ENCODE measurements around the gene ANXA2.
"Not testable (repeated sequence)": the region's sequence is repeated elsewhere in the genome, so short reads cannot be mapped to it uniquely, and the experiment has no call there.

The ANXA2 gene

DNA sequence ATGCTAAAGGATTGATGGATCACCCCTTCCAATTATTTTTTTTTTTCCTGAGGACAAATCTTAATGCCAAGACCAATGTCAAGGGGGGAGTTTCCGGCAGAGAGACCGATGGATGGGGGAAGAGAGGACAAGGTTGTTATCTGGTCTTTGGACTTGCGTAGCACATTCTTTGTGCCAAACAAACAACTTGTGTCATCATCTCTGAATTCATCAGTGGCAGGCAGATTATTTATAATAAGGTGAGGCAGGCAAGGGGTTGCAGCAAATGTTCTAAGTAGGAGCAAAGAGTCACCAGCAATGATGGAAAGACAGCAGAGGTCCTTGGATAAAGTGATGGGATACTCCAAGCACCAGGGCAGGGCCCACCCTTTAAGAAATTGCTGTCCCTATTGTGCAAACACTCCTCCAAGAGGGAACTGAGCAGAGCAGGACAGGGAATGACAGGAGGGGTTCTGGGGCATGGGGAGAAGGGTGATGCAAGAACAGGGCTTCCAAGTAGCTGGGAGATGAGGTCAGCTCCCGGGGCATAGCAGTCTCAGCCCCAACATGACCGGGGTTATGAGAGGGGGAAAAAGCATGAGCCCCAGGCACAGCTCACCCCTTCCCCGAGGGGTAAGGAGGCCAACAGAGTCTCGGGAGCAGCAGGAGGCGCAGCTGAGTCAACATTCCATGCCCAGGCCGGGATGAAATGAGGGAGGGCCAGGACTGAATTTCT lies 57.4 kb downstream of the ANXA2 start:
- no peak for DNase-seq (ENCODE audit: low read depth)

DNA sequence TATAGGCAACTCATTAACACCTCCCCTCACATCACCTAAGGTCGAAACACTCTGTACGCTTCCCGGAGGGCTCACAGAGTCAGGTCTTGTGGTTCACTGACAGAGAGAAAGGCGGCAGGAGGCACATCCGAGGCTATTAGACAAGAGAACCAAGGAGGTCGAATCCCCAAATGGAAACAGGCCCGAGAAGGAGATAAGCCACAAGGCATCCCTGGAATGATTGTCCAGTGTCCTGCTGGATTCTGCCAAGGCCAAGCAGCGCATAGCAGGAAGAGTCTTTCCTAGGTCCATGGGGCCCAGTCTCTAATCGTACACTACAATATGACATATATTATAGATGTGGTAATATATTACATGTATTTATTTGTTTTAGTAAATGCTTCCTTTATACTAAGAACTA lies 58.5 kb downstream of the ANXA2 start:
- no peak for DNase-seq (ENCODE audit: low read depth)

DNA sequence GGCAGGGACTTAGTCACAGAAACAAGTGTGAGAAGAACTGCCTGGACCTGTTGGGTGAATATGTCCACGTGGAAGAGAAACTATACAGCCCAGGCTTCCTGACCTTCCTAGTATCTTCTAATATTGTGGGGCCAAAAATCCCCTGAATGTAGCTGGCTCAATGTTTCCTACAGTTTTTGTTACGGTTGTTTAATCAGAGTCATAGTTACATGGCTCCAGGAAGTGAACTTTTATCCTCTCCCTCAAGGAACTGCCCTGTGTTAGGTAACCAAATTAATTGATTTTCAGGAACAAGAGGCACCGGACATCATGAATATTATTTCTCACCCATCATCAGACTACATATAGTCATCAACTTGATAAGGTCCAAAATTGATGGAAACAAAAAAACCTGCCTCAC lies 59.0 kb downstream of the ANXA2 start:
- DNase-seq (ENCODE audit: low read depth) = no peak

DNA sequence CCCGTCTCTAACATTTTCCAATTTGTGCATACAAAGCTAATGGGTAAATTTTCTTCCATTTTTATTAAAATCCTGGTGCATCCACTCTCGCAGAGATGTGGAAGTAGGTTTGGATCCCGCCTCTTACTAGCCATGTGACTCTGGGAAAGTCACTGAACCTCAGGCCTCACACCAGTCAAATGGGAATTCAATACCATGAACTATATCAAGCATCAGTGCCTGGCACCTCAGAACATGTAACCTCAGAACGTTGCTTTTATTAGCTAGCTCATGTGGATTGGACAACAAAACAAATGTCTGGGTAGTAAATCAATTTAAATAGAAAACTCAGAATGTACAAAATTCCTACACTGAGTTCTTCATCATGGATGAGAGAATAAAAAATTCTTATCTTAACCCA lies 60.7 kb downstream of the ANXA2 start:
- no peak for DNase-seq (ENCODE audit: low read depth)

DNA sequence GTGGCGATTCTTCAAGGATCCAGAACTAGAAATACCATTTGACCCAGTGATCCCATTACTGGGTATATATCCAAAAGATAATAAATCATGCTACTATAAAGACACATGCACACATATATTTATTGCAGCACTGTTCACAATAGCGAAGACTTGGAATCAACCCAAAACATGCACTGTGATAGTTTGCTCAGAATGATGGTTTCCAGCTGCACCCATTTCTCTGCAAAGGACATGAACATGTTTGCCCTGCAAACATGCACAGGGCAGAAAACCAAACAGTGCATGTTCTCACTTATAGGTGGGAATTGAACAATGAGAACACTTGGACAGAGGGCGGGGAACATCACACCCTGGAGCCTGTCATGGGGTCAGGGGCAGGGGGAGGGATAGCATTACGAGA lies 62.5 kb downstream of the ANXA2 start:
- not testable (repeated sequence) for DNase-seq (ENCODE audit: low read depth)

DNA sequence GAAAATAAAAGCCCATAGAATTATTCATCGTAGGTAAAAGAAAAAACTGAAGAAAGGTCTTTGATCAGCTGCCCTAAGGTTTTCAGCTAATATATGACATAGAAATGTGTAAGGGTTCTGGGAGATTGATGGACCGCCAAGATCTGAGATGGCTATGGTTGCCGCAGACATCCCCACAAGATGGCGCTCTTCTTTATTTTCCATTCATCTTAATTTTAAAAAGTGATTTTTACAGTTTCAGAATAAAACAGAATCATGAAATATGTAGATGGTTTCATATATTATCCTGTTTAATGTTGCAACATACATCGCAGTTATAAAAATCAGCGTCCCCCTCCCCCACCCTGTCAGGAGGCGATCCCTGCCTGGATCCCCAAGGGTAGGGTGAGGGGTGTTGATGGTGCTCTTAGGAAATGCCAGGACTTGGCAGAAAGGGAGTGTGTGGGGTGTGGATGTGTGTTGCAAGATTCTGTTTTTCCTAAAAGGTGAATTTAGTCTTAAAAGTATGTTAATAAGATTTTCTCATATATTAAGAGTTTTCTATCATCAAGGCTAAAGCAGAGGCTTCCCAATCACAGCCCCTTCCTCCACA lies 68.8 kb downstream of the ANXA2 start:
- DNase-seq (ENCODE audit: low read depth) = no peak

DNA sequence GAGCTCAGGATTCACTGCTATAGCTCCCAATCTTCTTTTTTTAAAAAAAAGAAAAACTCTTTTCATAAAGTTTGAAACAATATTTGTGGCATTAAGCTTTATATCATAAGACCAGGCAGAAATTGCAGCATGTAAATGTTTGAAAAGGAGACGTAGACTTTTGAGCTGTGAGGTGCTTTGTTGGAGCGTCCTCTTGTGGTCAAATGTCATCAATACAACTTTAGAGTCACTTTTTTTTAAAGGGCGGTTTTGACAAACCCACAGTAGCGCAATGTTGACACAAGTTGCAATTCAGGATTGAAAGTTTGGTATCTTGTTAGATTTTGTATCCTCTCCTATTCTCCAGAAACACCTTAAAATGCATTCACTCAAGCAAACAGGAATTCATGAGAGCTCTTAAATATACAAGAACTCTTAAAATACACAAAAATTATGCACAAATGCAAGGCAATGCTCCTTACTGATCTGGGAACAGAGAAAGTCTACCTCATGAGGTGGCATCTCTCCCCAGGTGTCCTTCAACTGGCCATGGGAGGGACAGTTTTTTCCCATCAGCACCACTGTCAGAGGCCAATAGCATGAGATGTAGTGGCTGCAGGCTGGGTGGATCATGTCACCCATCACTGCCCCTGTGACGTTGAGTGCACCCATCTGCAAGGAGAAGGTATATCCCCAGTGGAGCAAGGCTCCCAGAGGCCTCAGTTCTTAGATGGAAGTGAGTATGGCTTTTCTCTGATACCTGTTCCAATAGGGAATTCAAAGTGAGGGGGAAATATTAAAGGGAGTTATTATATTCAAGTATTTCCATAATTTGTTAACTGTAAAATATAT lies 70.7 kb downstream of the ANXA2 start:
- DNase-seq (ENCODE audit: low read depth) = no peak

DNA sequence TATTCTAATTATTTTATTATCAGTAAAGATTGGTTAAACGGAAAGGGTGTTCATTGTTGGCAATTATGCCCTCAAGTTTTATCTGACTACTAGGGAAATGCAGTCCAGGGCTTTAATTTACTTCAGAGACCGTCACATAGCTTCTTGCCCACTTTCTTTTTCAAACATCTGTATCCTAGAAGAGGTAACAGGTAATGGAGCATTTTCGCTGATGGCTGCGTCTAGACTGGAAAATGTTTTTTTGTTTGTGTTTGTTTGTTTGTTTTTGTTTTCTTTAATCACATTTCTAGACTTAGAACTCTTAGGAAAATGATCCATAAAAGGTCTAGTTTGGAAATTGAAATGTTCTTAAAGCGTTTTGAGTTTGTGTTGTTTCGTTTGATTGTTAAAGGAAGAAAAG lies 71.4 kb downstream of the ANXA2 start:
- DNase-seq (ENCODE audit: low read depth) = no peak

DNA sequence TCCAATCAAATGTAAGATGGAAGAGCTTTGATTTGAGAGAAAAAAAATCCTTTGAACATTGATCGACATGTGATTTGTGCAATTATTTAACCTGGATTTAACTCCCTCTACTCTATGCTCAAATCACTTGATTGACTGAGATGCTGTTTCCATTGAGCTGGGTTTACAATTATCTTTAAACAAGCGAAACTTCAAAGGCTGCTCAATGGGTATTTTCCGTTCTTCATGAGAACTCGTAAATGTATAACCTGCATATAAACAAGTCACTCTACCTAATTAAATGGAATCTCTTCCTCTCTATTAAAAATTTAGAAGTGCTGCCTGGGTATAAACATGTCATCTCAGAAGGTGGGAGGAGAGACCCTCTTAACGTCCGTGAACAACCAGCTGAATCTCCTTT lies 71.9 kb downstream of the ANXA2 start:
- no peak for DNase-seq (ENCODE audit: low read depth)

DNA sequence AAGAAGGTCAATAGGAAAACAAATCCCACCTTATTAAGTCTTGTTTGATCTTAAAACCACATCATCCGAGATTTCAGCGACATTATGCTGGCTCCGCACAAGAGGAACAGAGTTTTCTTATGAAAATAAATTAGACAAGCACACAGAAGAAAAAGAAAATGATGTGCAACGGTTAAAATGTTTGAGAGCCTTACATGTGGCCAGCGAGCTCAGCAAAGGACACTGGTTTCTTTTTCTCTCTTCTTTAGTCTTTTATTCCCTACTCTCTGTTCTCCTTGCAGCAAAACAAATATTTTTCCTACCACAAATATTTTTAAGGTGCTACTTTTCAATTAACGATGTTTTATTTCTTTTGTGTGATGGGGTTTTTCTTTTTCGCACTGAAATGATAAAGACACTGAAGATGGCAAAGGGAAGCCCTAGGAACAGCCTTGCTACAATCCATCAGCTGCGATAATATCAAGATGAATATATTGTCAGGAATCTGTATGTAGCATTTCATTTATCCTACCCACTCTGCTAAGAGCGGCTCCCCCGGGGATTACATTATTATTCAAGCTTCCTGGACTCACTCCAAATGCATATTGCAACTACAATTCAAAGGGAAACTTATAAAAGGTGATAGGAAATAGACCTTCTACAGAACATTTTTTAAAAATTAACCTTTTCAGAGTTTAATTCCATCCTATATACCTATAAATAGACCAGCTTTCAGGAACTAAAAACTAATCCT lies 72.9 kb downstream of the ANXA2 start:
- DNase-seq (ENCODE audit: low read depth) = no peak

DNA sequence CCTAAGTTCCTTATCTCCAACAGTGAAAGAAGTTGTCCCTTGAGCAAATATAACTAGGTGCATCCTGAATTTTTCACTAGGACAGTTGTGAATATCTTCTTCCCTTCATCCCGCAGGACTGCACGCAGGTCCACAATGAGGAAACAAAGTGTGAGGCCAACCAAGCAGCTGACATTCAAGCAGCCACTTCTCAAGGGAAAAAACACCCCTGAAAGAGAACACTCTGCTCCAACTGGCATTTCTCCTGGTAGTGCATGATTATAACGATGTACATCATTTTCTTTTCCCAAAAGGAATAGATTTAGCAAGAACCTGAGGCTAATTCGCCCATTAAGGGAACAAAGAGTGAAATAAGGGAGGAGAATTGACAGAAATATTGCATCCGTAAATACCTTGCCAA lies 74.5 kb downstream of the ANXA2 start:
- DNase-seq (ENCODE audit: low read depth) = no peak

DNA sequence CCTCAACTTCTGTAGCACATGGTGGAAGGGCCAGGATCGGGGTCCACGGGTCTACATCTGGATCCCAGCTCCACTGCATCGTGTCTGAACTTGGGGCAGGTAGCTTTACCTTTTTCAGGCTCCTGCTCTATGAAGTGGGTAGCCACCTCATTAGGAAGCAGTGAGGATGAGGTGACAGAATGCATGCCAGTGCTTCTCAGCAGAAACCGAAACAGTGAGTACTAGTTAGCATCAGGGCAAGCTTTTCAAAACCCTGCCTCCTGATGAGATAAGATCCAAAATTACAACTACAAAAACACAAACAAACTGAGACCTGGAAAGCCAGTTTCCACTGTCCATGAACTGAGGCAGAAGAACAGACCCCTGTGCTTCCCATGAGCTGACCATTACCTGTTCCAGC lies 77.4 kb downstream of the ANXA2 start:
- no peak for DNase-seq (ENCODE audit: low read depth)

DNA sequence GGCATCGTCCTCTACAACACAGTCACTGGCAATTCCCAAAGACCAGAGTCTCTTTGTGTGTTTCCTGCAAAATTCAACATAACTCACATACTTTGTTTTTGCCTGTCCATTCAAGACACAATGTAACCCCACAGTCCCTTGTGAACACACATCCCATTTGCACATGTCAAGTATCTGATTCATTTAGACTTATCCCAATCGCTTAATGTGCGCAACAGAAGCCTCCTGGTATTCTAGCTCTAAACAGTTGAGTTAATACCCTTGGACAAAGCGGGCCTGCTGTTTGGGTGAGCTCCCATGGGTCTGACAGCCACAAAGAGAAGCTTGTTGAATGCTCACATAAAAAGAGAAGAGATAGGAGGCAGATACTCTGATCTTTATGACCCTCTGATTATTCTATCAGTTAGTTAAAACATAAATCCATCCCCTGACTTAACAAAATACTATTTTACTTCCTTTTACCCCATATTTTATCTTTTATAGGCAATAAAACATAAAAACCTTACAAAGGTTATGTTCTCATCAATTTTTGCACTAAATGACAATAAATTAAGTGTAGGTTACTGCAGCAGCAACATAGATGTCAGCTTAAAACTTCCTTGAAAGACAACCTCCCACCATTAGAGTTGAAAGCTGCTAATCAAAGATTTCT lies 79.4 kb downstream of the ANXA2 start:
- no peak for DNase-seq (ENCODE audit: low read depth)

DNA sequence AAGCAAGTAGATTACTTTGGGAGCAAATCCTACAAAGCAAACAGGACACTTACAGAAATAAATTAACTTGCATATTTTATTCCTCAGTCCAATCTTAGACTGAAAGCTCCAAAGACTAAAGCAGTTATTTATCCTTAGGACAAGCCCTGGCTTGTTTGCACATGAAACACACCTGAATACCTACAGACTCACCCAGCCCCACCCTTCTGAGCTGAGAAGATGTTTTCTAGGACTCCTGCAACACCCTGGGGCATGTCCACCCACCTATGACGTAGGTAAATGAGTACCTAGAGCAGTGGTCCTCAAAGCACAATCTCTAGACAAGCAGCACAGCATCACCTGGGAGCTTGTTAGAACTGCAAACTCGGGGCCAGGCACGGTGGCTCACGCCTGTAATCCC lies 80.8 kb downstream of the ANXA2 start:
- no peak for DNase-seq (ENCODE audit: low read depth)

DNA sequence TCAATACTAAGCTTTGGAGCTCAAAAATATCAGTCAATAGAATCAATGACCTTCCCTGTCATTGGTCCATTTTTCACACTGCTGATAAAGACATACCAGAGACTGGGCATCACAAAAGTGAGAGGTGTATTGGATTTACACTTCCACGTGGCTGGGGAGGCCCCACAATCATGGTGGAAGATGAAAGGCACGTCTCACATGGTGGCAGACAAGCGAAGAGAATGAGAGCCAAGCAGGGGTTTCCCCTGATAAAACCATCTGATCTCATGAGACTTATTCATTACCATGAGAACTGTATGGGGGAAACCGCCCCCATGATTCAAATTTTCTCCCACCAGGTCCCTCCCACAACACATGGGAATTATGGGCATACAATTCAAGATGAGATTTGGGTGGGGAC lies 81.9 kb downstream of the ANXA2 start:
- no peak for DNase-seq (ENCODE audit: low read depth)

DNA sequence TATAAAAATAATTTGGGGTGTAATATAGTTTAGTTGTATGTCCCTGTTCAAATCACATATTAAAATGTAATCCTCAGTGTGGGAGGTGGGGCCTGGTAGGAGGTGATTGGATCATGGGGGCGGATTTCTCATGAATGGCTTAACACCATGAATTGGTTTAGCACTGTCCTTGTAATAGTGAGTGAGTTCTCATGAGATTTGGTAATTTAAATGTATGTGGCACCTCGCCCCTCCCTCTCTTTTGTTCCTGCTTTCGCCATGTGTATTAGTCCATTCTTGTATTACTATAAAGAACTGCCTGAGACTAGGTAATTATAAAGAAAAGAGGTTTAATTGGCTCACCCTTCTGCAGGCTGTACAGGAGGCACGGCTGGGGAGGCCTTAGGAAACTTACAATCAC lies 83.9 kb downstream of the ANXA2 start:
- DNase-seq (ENCODE audit: low read depth) = no peak

DNA sequence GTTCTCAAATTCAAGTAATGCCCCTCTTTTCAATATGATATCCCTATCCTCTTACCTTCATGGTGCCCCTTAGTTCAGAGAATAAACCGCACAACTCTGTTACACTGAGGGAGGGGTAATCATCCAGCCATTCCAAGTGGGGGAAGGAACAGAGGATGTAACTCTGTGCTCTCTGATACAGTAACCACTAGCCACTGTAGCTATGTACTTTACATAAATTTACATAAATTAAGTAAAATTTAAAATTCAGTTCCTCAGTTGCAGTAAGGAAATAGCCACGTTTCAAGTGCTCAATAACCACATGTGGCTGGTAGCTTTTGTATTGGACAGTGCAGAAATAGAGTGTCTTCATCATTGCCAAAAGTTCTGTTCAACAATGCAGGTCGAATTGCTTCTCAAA lies 90.8 kb downstream of the ANXA2 start:
- no peak for DNase-seq (ENCODE audit: low read depth)

DNA sequence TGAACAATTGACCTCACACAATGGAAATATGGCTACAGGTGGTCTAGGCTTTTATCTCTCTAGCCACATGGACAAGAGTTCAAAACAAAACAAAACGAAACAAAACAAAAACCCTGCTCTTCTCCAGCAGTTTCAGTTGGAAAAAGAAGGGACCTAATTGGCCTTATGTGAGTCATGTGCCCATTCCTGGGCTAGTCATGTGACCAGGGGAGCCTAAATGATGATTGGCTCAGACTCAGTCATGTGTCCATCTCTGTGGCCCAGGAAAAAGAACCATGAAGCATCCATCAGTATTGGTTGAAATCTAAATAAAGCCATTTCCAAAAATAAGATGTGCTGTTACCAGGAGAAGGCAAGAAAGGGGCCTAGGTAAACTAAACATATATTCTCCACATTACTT lies 96.8 kb downstream of the ANXA2 start:
- DNase-seq (ENCODE audit: low read depth) = no peak

DNA sequence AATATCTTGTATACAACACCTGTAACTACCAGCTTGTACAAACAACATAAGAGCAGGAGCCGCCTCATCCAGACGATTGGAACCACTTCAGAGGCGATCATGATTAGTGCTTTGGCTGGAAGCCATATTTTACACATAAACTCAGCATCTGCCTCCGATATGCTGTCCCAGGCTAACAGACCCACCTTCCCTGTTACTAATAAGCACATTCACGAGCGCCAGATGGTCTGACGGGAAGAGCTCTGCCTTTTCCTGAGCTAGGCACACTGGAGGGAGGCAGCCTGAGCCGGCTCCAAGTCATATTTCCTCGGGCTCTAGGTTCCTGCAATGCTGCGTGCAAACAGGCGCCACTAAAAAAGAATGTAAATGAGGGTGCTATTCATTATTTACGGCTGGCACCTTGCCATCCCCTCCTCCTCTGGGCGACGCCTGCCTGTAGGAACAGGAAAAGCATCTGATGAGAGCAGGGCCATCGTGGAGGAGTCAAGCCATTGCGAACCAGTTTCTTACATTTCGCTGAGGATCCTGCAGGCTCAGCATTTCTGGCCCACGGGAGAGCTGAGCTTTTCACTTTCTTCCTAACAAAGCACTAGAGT lies 98.2 kb downstream of the ANXA2 start:
- DNase-seq (ENCODE audit: low read depth) = no peak

All from activated T-cell treated with anti-CD3 and anti-CD28 coated beads for 48 hours (primary cell).